Stimulated activated CD8-positive, alpha-beta memory T cell treated with anti-CD3 and anti-CD28 coated beads, Interleukin-4, amount 100 ng/mL, for 24 hours (primary cell): Measurements from ENCODE around the gene TRPC5OS.

Source experiments
- DNase-seq: peaks from one replicate; pipeline ENCODE4 v3.0.0-alpha.2; 2020; ENCODE audit warnings: low read depth

The TRPC5OS gene

GRCh38 chrX:111875881-111876280, at the start of gene TRPC5OS:
Gene TRPC5OS (plus strand): TSS chrX:111876181. CDS start chrX:111901850, 25,669 bp downstream.
- DNase-seq: no peak

DNA sequence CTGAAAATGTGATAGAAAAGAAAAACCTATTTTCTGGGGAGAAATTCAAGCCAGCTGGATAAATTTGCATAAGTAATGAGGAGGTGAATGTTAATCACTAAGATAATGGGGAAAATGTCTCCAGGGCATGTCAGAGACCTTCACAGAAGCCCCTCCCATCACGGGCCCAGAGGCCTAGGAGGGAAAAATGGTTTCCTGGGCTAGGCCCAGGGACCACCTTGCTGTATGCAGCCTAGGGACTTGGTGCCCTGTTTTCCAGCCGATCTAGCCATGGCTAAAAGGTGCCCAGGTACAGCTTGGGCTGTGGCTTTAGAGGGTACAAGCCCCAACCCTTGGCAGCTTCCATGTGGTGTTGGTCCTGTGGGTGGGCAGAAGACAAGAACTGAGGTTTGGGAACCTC, 46.6 kb upstream of the TRPC5OS start:
- DNase-seq: no peak

DNA sequence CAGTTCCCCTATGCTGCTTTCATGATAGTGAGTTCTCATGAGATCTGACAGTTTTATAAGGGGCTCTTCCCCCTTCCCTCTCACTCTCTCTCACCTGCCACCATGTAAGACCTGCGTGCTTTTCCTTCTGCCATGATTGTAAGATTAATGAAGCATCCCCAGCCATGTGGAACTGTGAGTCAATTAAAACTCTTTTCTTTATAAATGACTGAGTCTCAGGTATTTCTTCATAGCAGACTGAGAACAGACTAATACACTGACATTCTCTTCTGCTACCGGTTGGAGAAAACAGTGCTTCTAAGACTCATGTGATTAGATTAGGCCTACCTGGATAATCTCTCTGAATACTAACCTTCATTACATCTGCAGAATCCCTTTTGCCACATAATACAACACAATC, 45.4 kb upstream of the TRPC5OS start:
- DNase-seq: no peak

DNA sequence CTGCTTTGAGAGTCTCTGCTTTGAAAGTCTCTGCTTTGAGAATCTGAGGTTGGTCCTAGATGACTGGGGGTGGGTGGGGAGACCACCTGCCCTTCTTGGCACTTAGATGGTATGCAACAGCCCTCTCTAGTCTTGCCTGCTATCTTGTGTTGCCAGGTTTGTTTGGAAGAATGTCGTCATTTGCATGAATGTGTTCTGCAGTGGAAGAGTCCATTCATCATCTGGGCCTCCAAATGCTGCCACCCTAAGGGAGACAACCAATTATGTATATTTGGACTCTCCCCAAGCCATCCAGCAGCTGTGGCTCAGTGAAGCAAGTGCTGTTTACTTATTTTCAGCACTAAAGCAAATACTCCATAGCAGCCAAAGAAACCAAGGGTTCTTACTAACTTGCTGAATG, 44.6 kb upstream of the TRPC5OS start:
- DNase-seq: no peak

- no peak for DNase-seq
These were observed 38.8 kb upstream of the TRPC5OS start for GRCh38 chrX:111837197-111837596.

DNA sequence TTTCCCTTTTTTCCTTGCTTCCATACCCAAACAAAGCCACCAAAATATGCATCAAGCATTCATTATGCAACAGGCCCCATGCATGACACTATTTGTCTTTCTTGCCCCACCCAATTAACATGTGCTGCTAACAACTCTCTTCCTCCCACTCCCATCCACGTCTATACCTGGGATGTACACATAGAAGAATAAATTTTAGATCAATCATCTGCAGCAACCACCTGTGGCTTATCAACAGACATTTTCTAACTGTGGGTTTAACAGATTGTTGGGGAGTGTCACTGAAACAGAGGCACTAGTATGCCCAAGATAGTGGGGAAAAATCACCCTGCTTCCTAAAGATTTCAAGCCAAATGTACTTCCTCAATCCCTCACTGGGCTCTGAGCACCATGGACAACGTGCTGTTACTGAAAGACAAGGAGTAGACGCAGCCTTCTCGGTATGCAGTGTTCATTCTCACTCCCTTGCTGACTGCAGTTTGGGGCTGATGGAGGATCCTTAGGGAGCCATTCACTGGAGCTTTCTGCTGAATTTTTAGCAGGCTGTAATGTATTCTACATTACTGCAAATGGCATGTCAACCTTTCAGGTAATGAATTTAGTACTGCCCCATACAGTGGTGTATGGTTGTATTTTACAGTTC, 28.4 kb upstream of the TRPC5OS start:
- DNase-seq: no peak

DNA sequence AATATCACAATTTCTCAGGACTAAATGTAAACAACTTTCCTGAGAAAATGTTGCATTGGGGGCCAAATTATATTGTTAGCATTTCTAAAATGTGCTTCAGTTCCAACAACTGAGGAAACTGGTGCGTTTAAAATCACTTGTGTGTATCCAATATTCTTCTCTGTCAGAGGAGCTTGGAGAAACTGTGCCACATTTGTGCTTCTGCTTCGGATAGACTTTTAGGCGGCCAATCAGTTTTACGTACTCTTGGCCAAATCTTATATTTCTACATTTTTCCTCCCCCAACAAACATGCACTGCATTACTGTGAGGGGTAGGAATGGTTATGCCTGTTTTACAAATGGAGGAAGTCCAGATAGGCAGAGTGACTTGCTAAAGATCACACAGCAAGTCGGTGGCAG, 27.4 kb upstream of the TRPC5OS start:
- DNase-seq: no peak

DNA sequence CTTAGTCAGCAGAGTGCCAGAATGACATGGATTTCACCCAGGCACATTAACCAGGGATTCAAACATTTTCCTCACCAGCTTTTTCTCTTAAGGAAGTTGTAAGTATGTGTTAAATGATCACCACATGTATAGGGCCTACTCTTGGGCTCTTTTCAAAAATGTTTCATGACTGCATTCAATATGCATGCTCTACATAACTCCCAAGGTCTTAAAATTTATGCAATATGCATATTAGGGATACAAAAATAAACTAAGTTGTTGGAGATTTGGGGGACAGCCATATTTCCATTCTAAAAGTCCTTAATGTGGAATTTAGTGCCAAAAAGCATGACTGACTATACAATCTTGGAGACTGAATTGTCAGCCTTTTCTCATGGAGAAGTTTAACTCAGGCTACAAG, 25.0 kb upstream of the TRPC5OS start:
- DNase-seq: no peak

DNA sequence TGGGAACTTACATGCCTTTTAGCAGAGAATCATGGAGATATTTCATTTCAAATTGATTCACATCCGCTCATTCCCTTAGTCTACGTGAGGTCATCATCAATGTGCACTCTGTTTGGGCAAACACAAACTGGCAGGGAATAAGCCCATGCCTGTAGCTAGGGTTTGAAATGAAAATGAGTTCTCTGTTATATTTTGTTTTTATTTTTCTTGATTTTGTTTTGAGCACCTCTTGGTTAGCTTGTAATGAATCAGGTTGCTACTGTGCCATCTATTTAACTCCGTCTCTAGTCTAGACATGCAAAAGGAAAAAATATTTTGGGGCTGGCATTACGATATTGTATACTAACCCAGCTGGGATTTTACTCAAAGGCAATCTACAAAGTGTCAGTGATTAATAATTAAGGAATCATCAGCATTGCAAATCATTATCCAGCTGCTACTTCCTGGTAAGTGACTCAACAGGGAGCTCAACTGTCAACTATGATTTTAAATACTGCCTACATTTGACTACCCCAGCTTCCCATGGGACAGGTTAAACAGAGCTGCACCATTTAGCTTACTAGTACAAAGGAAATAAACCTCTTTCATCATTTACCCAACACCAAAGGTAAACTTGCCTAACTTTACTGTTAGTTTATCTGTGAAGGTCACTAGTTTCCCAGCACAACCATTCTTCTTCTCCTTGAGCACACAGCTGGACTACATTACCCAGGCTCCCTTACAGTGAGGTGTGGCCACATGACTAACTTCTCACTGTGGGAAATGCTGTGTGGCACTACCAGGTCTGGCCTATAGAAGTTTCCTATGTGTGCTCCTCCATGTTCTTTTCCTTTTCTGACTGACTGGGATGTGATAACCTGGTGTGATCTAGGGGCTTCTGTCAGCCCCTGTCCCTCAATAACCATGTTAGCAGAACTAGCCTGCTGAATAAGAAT, 21.2 kb upstream of the TRPC5OS start:
- DNase-seq: no peak

DNA sequence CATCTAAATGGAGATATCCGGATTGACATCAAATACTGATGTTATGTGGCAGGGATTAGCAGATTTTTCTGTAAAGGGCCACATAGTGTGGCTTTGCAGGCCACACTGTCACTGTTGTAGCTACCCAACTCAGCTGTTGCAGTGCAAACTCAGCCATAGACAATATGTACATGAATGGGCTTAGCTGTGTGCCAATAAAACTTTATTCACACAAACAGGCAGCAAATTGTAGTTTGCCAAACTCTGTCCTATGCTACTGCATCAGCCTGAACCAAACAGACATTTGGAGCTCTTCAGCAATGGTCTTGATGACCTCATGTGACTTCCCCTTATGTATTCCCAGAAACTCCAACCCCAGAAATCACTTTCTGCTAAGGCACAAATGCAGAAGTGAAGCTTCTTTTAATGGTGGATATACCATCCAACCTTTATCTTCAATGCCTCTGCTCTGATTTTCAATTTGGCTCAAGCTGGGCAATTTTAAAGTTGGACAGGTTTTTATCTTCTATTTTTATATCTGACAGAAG, 18.4 kb upstream of the TRPC5OS start:
- DNase-seq: no peak

- DNase-seq: no peak
These were observed 14.4 kb upstream of the TRPC5OS start for GRCh38 chrX:111861605-111862004.

DNA sequence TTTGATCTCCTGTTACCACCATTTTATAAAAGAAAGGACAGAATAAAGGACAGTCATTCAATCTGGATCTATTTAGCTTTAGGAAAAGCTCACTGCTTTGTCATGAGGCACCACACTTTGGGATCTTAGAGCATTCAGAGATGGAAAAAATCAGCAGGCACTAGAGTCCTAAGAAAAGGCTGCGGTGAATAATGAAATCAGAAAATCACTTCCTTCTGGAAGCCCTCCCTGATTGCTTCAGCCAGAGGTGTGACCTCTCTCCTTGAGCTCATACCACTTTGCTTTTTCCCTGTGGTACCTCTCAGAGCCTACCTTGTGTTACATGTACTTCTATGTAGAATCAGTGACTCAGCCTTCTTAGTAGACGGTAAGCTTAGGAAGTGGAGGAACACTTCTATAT, 8.7 kb upstream of the TRPC5OS start:
- no peak for DNase-seq

GRCh38 chrX:111868726-111869638, 7.0 kb upstream of the TRPC5OS start:
- DNase-seq: no peak

GRCh38 chrX:111869639-111870034, 6.3 kb upstream of the TRPC5OS start:
- no peak for DNase-seq

- no peak for DNase-seq
These were observed 1.7 kb upstream of the TRPC5OS start for GRCh38 chrX:111874241-111874640.

DNA sequence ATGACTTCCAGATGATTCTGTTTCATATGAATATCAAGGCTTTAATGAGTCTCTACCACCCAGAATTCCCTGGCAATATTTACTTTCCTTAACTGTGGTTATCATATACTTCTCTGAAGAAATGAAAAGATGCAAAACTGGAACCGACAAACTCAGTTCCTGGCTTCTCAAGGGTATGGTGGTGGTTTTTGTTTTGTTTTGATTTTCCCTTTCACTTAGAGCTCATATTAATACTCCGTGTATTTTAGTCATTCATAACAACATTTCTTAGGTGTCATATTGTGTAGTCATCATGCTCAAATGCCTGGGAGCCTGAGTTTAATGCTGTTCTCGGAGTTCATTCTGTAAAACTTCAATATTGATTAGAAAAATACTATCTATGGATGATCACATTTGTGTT, 665 bp downstream of the TRPC5OS start:
- DNase-seq: no peak

DNA sequence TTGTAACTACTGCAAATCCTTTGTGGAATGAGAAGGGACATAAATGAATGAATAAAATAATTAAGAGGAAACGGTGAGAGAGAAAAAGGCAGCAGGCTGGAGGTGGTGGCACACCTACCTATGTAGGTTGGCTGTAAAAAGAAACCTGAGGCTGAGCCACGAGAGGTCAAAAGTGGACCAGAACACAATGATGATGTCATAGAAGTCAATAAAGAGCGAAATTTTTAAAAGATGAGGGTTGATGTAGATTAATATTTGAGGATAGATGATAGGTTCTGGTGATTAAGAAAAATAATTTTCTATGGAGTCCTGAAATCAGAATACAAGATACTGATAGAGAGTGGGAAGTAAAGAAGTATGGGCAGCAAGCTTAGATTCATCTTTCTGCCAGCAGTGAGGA, 1.7 kb downstream of the TRPC5OS start:
- no peak for DNase-seq

GRCh38 chrX:111880735-111881134, 4.8 kb downstream of the TRPC5OS start:
- no peak for DNase-seq

- no peak for DNase-seq
These were observed 5.7 kb downstream of the TRPC5OS start for GRCh38 chrX:111881715-111882114.

DNA sequence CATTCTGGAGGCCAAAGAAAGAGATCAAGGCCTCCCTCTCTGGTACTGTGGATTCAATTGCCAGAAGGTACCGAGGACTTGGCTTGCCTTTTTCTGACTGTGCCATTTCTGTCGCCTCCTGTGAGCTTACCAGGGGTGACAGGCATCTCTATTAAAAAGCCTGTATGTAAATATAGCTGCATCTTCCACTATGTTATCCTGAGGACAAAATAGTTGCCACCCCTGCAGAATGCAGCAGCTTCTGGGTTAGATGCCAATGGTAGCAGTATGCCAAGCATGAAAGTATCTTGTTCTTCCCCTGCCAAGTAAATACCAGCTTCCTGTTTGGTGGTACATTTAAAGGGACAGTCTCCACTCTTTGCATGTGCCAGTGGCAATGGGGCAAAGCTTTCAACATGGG, 10.7 kb downstream of the TRPC5OS start:
- no peak for DNase-seq

DNA sequence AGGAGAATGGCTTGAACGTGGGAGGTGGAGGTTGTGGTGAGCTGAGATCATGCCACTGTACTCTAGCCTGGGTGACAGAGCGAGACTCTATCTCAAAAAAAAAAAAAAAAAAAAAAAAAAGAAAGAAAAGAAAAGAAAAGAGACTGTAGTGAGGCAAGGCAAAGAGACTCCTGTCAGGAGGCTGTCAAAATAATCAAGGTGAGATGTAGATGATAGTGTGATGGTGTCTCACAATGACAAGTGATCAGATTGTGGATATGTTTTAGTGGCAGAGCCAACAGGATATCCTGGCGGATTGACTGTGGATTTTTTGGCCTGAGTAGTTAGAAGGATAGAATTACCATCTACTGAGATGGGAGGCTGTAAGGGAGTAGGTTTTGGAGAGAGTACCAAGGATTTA, 12.6 kb downstream of the TRPC5OS start:
- no peak for DNase-seq

GRCh38 chrX:111892375-111892774, 16.4 kb downstream of the TRPC5OS start:
- DNase-seq: no peak
